Lung (tissue), 12 donors: ENCODE measurements around the gene CSTPP1. TPM values are rescaled to one million over a fixed set of nuclear protein-coding genes. Genes with fewer than 3 reads are reported as not detected.
A peak's percentile ranks its signal among the peaks of the same experiment; 100 is the strongest.

Experiments used
- ATAC-seq: fragments of 200-7000 bp; cut with Tn5 transposase; one replicate; pipeline ENCODE4 v1.9.1; 2020; ENCODE audit warnings: moderate number of reproducible peaks; ENCODE audit not compliant: insufficient read depth, low FRiP score
- DNase-seq, 3 donors: peaks; one replicate each; pipeline ENCODE4 v3.0.0-alpha.2; 2013 to 2017
- H3K27ac ChIP-seq, 2 donors: one replicate each; pipeline ENCODE4 v1.5.1; 2013; ENCODE audit warnings: mild to moderate bottlenecking in 2 of 2, moderate library complexity in 2 of 2, control low read depth in 1 of 2, inconsistent platforms in 1 of 2, low read depth in 1 of 2, low read length in 1 of 2
- H3K27me3 ChIP-seq, 3 donors: one replicate each; pipeline ENCODE4 v1.5.1; 2013; ENCODE audit warnings: low read length in 2 of 3; ENCODE audit not compliant: control insufficient read depth in 3 of 3, insufficient read depth in 3 of 3
- H3K36me3 ChIP-seq, 4 donors: one replicate each; pipeline ENCODE4 v1.5.1; 2013; ENCODE audit warnings: low read length in 4 of 4, mild to moderate bottlenecking in 1 of 4, moderate library complexity in 1 of 4; ENCODE audit not compliant: control insufficient read depth in 4 of 4, insufficient read depth in 4 of 4
- H3K4me1 ChIP-seq, 5 donors: one replicate each; pipeline ENCODE4 v1.5.1; 2013; ENCODE audit warnings: low read length in 5 of 5, mild to moderate bottlenecking in 2 of 5, moderate library complexity in 1 of 5; ENCODE audit not compliant: control insufficient read depth in 5 of 5, insufficient read depth in 5 of 5
- H3K4me3 ChIP-seq: one replicate; pipeline ENCODE4 v1.5.1; 2013; ENCODE audit warnings: mild to moderate bottlenecking, control low read depth, moderate library complexity
- H3K9ac ChIP-seq, 2 donors: one replicate each; pipeline ENCODE4 v1.5.1; 2013; ENCODE audit warnings: low read length in 2 of 2, control low read depth in 1 of 2; ENCODE audit not compliant: insufficient read depth in 1 of 2
- H3K9me3 ChIP-seq, 4 donors: one replicate each; pipeline ENCODE4 v1.5.1; 2013; ENCODE audit warnings: low read length in 3 of 4, mild to moderate bottlenecking in 1 of 4, moderate library complexity in 1 of 4; ENCODE audit not compliant: control insufficient read depth in 4 of 4, insufficient read depth in 3 of 4
- WGBS, 2 donors: extraction: QIAGEN DNeasy Blood & Tissue Kit; methylation state at CpG; one replicate each; pipeline ENCODE4 v1.1.7; 2013; 5-methylcytosine and 5-hydroxymethylcytosine counted together
- polyA plus RNA-seq, 2 donors: library from polyadenylated mRNA; stranded (reverse); fragments of 200-250 nt; gene quantifications; one replicate each; pipeline ENCODE4 v1.2.1, GENCODE V29; 2013
- total RNA-seq, 2 donors: library from RNA; depleted of rRNA in 1 of 2; stranded (reverse); fragments of >200 nt in 1 of 2; gene quantifications; one replicate each; pipeline ENCODE4 v1.2.1, GENCODE V29; 2014 to 2021
- TF ChIP-seq, protein P1 (sequence below): IDR thresholded peaks from 2 replicates; pipeline ENCODE4 v1.5.1; 2012; ENCODE audit warnings: mild to moderate bottlenecking; ENCODE audit errors: control extremely low read depth, extremely low read depth
- donor health status: control.
- donor health status: control.
- donor health status: Bipolar disorder and iron deficiency.
- donor health status: healthy.
- donor health status: DM: yes; HTN: yes; CAD: no.

Gene CSTPP1
- total and polyA plus RNA-seq, 4 donors: 26.0 to 45.8 (median 34.4) TPM

DNA sequence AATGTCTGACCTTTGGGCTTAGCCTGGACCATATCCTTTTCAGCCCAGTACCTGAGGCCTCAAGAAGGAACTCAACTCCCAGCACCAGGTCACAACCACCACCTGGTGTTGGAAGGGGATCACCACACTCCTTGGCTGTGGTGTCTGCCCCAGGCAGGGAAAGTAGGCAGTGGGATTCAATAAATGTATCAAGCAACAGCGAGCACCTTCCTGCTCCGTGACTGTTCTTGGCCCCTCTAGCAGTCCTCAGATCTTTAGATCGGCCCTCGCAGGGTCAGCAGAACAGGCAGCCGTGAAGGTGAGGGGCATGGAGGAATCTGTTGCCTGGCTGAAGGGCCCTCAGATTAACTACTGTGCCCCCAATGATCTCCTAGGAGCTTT lies 224.2 kb downstream of the CSTPP1 start:
- H3K27ac ChIP-seq: no peak overlapping the region
- TF ChIP-seq, protein P1, sequence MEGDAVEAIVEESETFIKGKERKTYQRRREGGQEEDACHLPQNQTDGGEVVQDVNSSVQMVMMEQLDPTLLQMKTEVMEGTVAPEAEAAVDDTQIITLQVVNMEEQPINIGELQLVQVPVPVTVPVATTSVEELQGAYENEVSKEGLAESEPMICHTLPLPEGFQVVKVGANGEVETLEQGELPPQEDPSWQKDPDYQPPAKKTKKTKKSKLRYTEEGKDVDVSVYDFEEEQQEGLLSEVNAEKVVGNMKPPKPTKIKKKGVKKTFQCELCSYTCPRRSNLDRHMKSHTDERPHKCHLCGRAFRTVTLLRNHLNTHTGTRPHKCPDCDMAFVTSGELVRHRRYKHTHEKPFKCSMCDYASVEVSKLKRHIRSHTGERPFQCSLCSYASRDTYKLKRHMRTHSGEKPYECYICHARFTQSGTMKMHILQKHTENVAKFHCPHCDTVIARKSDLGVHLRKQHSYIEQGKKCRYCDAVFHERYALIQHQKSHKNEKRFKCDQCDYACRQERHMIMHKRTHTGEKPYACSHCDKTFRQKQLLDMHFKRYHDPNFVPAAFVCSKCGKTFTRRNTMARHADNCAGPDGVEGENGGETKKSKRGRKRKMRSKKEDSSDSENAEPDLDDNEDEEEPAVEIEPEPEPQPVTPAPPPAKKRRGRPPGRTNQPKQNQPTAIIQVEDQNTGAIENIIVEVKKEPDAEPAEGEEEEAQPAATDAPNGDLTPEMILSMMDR: no peak
- DNase-seq (no peak), ATAC-seq (no peak)
- 93% methylated on average over 5 of the region's 5 CpGs for WGBS, 2 donors
- peaks cover 0 to 20% (median 3%) of the 10 kb centered on the region in 5 donors for H3K4me1 ChIP-seq
- H3K9me3 ChIP-seq: no peaks in the 10 kb centered on the region
- no peak overlapping the region for H3K9ac ChIP-seq
- H3K36me3 ChIP-seq: peaks cover 5 to 28% (median 11%) of the 10 kb centered on the region in 4 donors
- no peak overlapping the region for H3K4me3 ChIP-seq
- H3K27me3 ChIP-seq: no peaks in the 10 kb centered on the region

GRCh38 chr11:47161134-47161854 lies 224.7 kb downstream of the CSTPP1 start:
- Histone ChIP-seq H3K4me1 (peaks cover 0 to 15% (median 3%) of the 10 kb centered on the region in 5 donors), H3K36me3 (peaks cover 6 to 34% (median 15%) of the 10 kb centered on the region in 4 donors), H3K9me3 (no peaks in the 10 kb centered on the region), H3K27ac (no peak overlapping the region), H3K27me3 (no peaks in the 10 kb centered on the region), H3K9ac (no peak overlapping the region), H3K4me3 (no peak overlapping the region)
- ATAC-seq: peak; percentile 86
- peak; percentile 79 to 83 (median 80) for DNase-seq
- TF ChIP-seq, protein P1: peak; percentile 43
- 52 to 58% methylated on average over 14 of the region's 14 CpGs for WGBS, 2 donors

- DNase-seq: no peak
- Histone ChIP-seq H3K4me3 (no peak overlapping the region), H3K36me3 (peaks cover 12 to 38% (median 21%) of the 10 kb centered on the region in 4 donors), H3K9me3 (no peaks in the 10 kb centered on the region), H3K9ac (no peak overlapping the region), H3K4me1 (peaks cover 0 to 11% (median 3%) of the 10 kb centered on the region in 5 donors), H3K27me3 (no peaks in the 10 kb centered on the region), H3K27ac (no peak overlapping the region)
- WGBS, 2 donors: 65 to 81% methylated on average over 9 of the region's 9 CpGs
- ATAC-seq: no peak
- TF ChIP-seq, protein P1: no peak
These were observed 225.3 kb downstream of the CSTPP1 start for GRCh38 chr11:47161890-47162289.

GRCh38 chr11:47162426-47162825 lies 225.9 kb downstream of the CSTPP1 start:
- no peaks in the 10 kb centered on the region for H3K27me3 ChIP-seq
- 70 to 75% methylated on average over 5 of the region's 5 CpGs for WGBS, 2 donors
- ATAC-seq: no peak
- peaks cover 17 to 38% (median 26%) of the 10 kb centered on the region in 4 donors for H3K36me3 ChIP-seq
- no peak overlapping the region for H3K27ac ChIP-seq
- H3K4me3 ChIP-seq: no peak overlapping the region
- no peak overlapping the region for H3K9ac ChIP-seq
- no peaks in the 10 kb centered on the region for H3K9me3 ChIP-seq
- TF ChIP-seq, protein P1: no peak
- H3K4me1 ChIP-seq: peaks cover 0 to 11% (median 3%) of the 10 kb centered on the region in 5 donors
- DNase-seq: no peak
